Urinary bladder (tissue), 4 donors: Measurements from ENCODE around the gene SLC7A6OS. TPM values are rescaled to one million over a fixed set of nuclear protein-coding genes. Genes with fewer than 3 reads are reported as not detected.
A peak's percentile ranks its signal among the peaks of the same experiment; 100 is the strongest.

ENCODE experiments used
- DNase-seq: peaks from one replicate; pipeline ENCODE4 v3.0.0-alpha.2; 2015; ENCODE audit errors: extremely low spot score
- H3K27ac ChIP-seq: one replicate; pipeline ENCODE4 v1.5.1; 2013; ENCODE audit warnings: low read depth, mild to moderate bottlenecking, moderate library complexity
- H3K36me3 ChIP-seq: one replicate; pipeline ENCODE4 v1.6.1; 2013; ENCODE audit warnings: mild to moderate bottlenecking, moderate library complexity; ENCODE audit not compliant: insufficient read depth
- H3K4me1 ChIP-seq: one replicate; pipeline ENCODE4 v1.6.1; 2013; ENCODE audit warnings: mild to moderate bottlenecking, moderate library complexity; ENCODE audit not compliant: insufficient read depth
- H3K4me3 ChIP-seq: one replicate; pipeline ENCODE4 v1.5.1; 2013; ENCODE audit warnings: low read depth, low read length
- WGBS: extraction: QIAGEN DNeasy Blood & Tissue Kit; methylation state at CpG from one replicate; pipeline ENCODE4 v1.1.7; 2013; 5-methylcytosine and 5-hydroxymethylcytosine counted together
- polyA plus RNA-seq: library from polyadenylated mRNA; stranded (reverse); fragments of 200-250 nt; gene quantifications from one replicate; pipeline ENCODE4 v1.2.3, GENCODE V29; 2013
- total RNA-seq: library from RNA; depleted of rRNA; stranded (reverse); fragments of >200 nt; gene quantifications from one replicate; pipeline ENCODE4 v1.2.3, GENCODE V29; 2014
- donor health status: healthy with polysubstance abuse.
- donor health status: healthy.

Gene SLC7A6OS
- total RNA-seq (15.0 TPM), polyA plus RNA-seq (9.8 TPM)

DNA sequence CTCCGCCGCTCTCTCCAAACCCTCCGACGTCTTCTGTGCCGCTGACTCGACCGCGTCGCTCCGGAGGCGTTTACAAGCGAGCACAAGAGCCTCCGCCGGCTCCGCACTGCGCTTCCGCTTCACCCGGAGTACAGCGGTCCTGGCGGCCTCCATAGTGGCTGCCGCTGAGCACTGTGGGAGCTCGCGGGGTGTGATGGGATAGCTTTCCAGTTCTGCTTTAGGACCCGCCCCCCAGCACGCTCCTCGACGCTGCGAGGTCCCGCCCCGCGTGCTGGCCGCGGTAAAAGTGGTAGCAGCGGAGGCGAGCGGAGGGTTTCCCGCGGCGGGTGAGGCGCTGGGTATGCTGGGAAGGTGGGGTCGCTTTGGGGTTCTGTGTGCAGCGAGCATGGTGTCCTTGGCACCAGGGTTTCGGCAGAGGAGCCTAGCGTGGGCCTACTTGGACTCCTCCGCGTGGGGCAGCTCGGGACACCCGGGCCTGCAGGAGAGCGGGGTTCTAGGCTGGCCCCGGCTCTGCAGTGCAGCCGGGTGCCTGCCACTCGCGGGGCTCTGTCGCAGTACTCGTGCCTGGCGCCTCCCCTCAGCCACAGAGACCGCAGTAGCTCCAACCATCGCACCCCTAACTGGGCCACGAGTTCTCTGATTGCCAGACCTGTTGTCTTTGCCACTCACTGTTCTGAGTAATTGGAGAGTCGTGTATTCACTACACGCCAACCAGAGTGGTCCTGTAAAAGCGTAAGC lies at the start of gene SLC7A6OS, which contains the start of gene PRMT7:
TSS of gene SLC7A6OS (minus strand) at position 173 of the 738 bp plus-strand sequence. CDS start at position 153, 20 bp downstream.
TSS of gene PRMT7 (plus strand) at position 246 of the 738 bp plus-strand sequence. CDS start 4,961 bp downstream, outside the sequence.
- H3K4me1 ChIP-seq: peaks cover 2% of the 10 kb centered on the region
- WGBS: under 1% methylated on average over 62 of the region's 62 CpGs
- no peaks in the 10 kb centered on the region for H3K36me3 ChIP-seq
- H3K4me3 ChIP-seq: peak within 1 kb of the TSS; percentile 84
- H3K27ac ChIP-seq: peak within 1 kb of the TSS; percentile 70
- DNase-seq: peak; percentile 65

DNA sequence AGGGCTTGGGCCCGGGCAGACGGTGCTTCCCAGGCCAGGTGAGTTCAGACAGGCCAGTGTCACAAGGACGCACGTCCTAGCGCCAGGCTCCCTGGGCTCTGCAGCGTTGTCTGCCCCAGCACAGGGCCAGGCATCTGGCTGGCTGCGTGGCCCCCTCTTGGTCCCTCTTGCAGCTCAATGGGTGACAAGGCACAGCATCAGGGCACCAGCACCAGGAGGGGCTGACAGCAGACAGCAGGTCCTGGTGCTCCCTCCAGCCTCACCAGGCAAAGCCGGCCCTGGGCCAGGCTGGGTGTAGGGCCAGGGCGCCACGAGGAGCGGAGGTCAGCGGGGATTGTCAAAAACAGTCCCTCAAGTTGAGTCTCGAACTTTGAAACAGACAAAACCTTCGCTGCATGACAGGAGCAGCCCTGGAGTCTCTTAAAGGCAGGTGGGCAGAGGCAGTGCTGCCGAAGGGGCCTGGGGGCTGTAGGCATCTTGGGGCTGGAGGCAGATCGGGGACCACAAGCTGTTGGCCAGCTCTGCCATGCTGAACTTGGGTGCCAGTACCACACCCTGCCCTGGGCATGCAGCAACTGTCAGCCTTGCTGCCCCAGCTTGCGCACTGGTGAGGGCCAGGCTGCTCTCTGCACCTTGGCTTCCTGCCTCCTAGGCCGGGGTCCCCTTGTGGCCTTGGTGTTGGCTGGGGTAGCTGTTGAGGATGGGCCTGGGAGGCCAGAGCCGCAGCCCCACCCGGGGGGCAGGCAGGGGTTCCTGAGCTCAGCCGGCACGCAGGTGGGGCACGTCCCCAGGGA lies 48.8 kb upstream of the SLC7A6OS start:
- Histone ChIP-seq H3K4me3 (no peak overlapping the region), H3K27ac (no peak overlapping the region), H3K4me1 (no peaks in the 10 kb centered on the region), H3K36me3 (peaks cover 8% of the 10 kb centered on the region)
- 88% methylated on average over 23 of the region's 23 CpGs for WGBS
- DNase-seq: no peak

DNA sequence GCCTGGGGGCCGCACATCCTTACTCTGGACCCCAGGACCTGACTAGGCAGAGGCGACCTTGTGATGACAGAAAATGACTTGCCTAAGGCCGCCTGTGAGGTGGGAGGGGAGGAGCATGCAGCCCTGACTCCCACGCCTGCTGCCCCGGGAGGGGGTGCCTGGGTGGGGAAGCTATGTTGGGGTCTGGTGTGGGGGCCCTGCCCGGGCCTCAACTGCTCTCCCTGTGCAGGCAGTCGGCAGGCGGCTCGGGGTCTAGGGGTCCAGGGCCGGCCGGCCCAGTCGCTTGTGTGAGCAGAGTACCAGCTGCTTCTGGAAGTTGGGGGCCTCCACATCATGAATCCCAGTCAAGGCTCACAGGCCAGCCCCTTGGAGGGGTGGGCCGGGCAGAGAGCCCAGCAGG lies 48.2 kb upstream of the SLC7A6OS start:
- Histone ChIP-seq H3K4me1 (no peaks in the 10 kb centered on the region), H3K4me3 (no peak overlapping the region), H3K27ac (no peak overlapping the region), H3K36me3 (peaks cover 10% of the 10 kb centered on the region)
- WGBS: 84% methylated on average over 13 of the region's 13 CpGs
- DNase-seq: no peak

- Histone ChIP-seq H3K27ac (no peak overlapping the region), H3K4me1 (no peaks in the 10 kb centered on the region), H3K36me3 (peaks cover 13% of the 10 kb centered on the region), H3K4me3 (no peak overlapping the region)
- 92% methylated on average over 11 of the region's 11 CpGs for WGBS
- DNase-seq: no peak
These were observed 47.2 kb upstream of the SLC7A6OS start for GRCh38 chr16:68357923-68358322.

DNA sequence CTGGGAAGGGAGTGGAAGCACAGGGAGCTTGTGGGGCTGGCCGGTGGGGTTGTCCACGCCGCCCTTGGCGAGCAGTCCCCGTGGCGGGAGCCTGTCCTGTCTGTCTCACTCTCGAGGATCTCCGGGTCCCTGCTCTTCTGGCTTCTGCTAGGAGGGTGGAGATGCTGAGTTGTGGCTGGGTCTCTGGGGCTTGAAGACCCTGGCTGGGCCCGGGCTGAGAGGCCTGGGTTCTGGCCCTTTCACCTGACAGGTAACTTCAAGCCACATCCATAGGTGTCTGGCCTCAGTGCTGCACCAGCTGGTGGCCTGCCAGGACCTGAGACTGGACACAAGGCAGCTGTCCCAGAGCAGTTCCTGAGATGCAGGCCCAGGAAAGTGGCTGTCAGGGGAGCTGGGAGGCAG lies 46.8 kb upstream of the SLC7A6OS start:
- Histone ChIP-seq H3K36me3 (peaks cover 13% of the 10 kb centered on the region), H3K27ac (no peak overlapping the region), H3K4me1 (no peaks in the 10 kb centered on the region), H3K4me3 (no peak overlapping the region)
- WGBS: 93% methylated on average over 9 of the region's 9 CpGs
- no peak for DNase-seq

- Histone ChIP-seq H3K36me3 (peaks cover 13% of the 10 kb centered on the region), H3K4me1 (no peaks in the 10 kb centered on the region), H3K4me3 (no peak overlapping the region), H3K27ac (no peak overlapping the region)
- WGBS: 93% methylated on average over 5 of the region's 5 CpGs
- DNase-seq: no peak
These were observed 46.2 kb upstream of the SLC7A6OS start for GRCh38 chr16:68356919-68357286.

DNA sequence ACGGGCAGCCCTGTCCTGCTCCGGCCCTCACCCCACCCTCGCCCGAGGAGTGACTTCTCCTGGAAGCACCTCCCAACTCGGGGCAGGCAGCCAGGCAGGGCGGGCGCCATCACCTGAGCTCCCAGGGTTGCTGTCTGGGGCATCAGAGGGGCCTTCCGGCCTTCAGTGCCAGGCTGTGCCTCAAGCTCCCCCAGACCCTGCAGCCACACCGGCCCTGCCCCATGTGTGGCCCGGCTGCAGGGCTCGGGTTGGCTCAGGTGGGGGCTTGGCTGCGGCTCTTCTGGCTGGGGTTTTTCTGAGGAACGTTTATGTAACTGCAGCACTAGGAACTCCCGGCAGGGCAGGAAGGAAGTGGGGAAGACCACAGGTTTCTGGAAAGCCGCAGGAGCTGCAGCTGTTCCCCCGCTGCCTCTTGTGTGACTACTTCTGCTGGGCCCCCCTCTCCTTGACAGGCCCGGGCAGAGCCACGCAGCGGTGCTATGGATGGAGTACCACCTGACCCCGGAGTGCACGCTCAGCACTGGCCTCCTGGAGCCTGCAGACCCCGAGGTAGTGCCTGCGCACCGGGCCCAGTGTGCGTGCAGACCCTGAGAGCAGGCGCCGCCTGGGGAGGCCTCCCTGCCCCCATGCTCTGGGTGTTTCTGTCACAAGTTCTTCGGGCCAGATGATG lies 45.6 kb upstream of the SLC7A6OS start:
- Histone ChIP-seq H3K4me3 (no peak overlapping the region), H3K4me1 (no peaks in the 10 kb centered on the region), H3K36me3 (peaks cover 13% of the 10 kb centered on the region), H3K27ac (no peak overlapping the region)
- no peak for DNase-seq
- 73% methylated on average over 28 of the region's 28 CpGs for WGBS

GRCh38 chr16:68355447-68356248 lies 44.9 kb upstream of the SLC7A6OS start:
- 83% methylated on average over 28 of the region's 28 CpGs for WGBS
- Histone ChIP-seq H3K4me1 (no peaks in the 10 kb centered on the region), H3K36me3 (peaks cover 13% of the 10 kb centered on the region), H3K27ac (no peak overlapping the region), H3K4me3 (no peak overlapping the region)
- DNase-seq: no peak

DNA sequence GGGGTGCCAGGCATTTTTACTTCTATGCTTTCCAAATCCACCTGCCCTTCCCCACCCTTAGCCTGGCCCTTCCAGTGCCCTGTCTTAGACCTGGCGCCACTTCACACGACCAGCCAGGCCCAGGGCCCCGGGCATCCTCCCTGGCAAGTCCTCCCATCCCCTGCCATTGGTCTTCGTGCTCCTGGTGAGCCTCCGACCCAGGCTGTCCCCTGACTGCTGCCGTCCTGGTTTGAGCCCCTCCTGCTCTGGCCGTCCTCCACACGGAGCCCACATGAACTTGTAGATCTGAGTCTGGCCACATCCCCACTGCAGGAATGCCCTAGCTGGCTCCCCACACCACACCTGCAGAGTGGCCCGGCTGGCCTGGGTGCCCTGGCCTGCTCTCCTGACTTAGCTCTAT lies 44.1 kb upstream of the SLC7A6OS start:
- WGBS: 92% methylated on average over 9 of the region's 9 CpGs
- no peak overlapping the region for H3K27ac ChIP-seq
- no peak overlapping the region for H3K4me3 ChIP-seq
- no peaks in the 10 kb centered on the region for H3K4me1 ChIP-seq
- DNase-seq: no peak
- H3K36me3 ChIP-seq: peaks cover 13% of the 10 kb centered on the region

DNA sequence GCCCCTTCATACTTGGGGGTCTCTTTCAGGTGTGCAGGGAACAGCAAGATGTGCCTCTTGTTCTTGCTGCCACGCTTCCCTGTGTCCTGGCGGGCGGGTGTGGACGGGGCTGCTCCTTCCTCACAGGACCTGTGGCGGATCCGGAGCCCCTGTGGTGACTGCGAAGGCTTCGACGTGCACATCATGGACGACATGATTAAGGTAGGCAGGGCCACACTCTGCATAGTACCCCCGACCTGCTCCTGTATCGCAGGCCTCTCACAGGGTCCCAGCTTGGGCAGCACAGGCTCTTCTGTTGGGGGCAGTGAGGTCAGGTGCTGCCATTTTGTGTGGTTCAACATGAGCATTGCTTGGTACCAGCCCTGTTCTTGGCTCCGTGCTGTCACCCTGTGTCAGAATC lies 42.6 kb upstream of the SLC7A6OS start:
- no peaks in the 10 kb centered on the region for H3K4me1 ChIP-seq
- H3K27ac ChIP-seq: no peak overlapping the region
- peaks cover 14% of the 10 kb centered on the region for H3K36me3 ChIP-seq
- DNase-seq: no peak
- no peak overlapping the region for H3K4me3 ChIP-seq
- WGBS: 92% methylated on average over 13 of the region's 13 CpGs

DNA sequence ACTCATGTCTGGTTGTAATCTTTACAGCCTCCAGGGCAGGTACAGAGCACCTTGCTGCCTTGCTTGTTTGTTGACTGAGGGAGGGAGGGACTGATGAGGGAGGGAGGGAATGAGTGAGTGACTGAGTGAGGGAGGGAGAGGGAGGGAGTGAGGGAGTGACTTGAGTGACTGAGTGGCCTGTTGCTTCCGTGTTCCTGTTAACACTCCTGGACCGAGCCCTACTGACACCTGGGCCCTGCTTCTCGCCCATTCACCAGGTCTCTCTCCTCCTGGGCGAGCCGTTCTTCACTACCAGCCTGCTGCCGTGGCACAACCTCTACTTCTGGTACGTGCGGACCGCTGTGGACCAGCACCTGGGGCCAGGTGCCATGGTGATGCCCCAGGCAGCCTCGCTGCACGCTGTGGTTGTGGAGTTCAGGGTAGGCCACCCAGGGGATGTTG lies 41.3 kb upstream of the SLC7A6OS start:
- peaks cover 14% of the 10 kb centered on the region for H3K36me3 ChIP-seq
- 88% methylated on average over 11 of the region's 11 CpGs for WGBS

DNA sequence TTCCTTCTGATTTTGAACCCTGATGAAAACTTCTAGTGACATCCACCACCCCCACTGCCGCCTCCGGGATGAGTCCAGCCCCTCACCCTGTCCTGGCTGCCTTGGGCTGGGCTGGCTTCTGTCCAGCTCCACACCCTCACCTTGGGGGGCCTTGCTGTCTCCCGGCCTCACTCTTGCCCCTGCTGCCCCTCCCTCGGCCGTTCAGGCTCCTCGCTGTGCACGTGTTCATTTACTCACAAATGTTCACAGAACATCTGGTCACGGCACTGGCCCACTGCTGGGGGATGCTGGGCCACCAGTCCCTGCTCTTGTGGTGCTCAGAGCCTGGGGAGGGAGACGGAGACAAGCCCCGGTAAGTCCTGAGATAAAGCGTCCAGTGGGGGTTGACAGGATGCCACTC lies 40.7 kb upstream of the SLC7A6OS start:
- peaks cover 13% of the 10 kb centered on the region for H3K36me3 ChIP-seq
- no peak for DNase-seq
- no peak overlapping the region for H3K4me3 ChIP-seq
- H3K4me1 ChIP-seq: no peaks in the 10 kb centered on the region
- no peak overlapping the region for H3K27ac ChIP-seq
- 80% methylated on average over 11 of the region's 11 CpGs for WGBS

More for the DNA sequence above, 41.3 kb upstream of the SLC7A6OS start:
- no peak overlapping the region for H3K4me3 ChIP-seq
- no peaks in the 10 kb centered on the region for H3K4me1 ChIP-seq
- peak; percentile 60 for DNase-seq
- H3K27ac ChIP-seq: no peak overlapping the region

GRCh38 chr16:68350813-68351350 lies 40.1 kb upstream of the SLC7A6OS start:
- no peak overlapping the region for H3K4me3 ChIP-seq
- no peaks in the 10 kb centered on the region for H3K4me1 ChIP-seq
- peaks cover 13% of the 10 kb centered on the region for H3K36me3 ChIP-seq
- no peak overlapping the region for H3K27ac ChIP-seq
- 91% methylated on average over 10 of the region's 10 CpGs for WGBS
- no peak for DNase-seq
